Small intestine (tissue), 7 donors: Measurements from ENCODE around the gene FBRSL1. TPM values are rescaled to one million over a fixed set of nuclear protein-coding genes. Genes with fewer than 3 reads are reported as not detected.

Experiments used
- DNase-seq, 2 donors: peaks; one replicate each; pipeline versions ENCODE4 v3.0.0 to v3.0.0-alpha.2; 2013
- FAIRE-seq: peaks from 2 replicates; lab custom pipeline; 2012; peaks lifted over from hg19 to GRCh38; lab: Jason Lieb, UNC
- H3K27ac ChIP-seq, 3 donors: one replicate each; pipeline ENCODE4 v1.5.1; 2013; ENCODE audit warnings: low read length in 2 of 3, mild to moderate bottlenecking in 2 of 3, control low read depth in 1 of 3, inconsistent platforms in 1 of 3, low read depth in 1 of 3, moderate library complexity in 1 of 3
- H3K27me3 ChIP-seq, 3 donors: one replicate each; pipeline ENCODE4 v1.6.1; 2013; ENCODE audit warnings: low read length in 3 of 3, inconsistent platforms in 1 of 3; ENCODE audit not compliant: control insufficient read depth in 3 of 3, insufficient read depth in 3 of 3
- H3K36me3 ChIP-seq, 3 donors: one replicate each; pipeline ENCODE4 v1.6.1; 2013; ENCODE audit warnings: low read length in 3 of 3, inconsistent platforms in 1 of 3, low read depth in 1 of 3, mild to moderate bottlenecking in 1 of 3, moderate library complexity in 1 of 3; ENCODE audit not compliant: control insufficient read depth in 3 of 3, insufficient read depth in 2 of 3
- H3K4me1 ChIP-seq, 3 donors: one replicate each; pipeline ENCODE4 v1.6.1; 2013; ENCODE audit warnings: low read length in 2 of 3, inconsistent platforms in 1 of 3, low read depth in 1 of 3, mild to moderate bottlenecking in 1 of 3, moderate library complexity in 1 of 3; ENCODE audit not compliant: control insufficient read depth in 3 of 3, insufficient read depth in 2 of 3
- H3K4me3 ChIP-seq, 3 donors: one replicate each; pipeline ENCODE4 v1.5.1; 2013; ENCODE audit warnings: low read length in 3 of 3, control low read depth in 1 of 3, inconsistent platforms in 1 of 3, low read depth in 1 of 3, mild to moderate bottlenecking in 1 of 3, moderate library complexity in 1 of 3
- H3K9me3 ChIP-seq, 2 donors: one replicate each; pipeline ENCODE4 v1.6.1; 2013; ENCODE audit warnings: low read depth in 1 of 2, low read length in 1 of 2; ENCODE audit not compliant: control insufficient read depth in 2 of 2, insufficient read depth in 1 of 2
- WGBS, 3 donors: extraction: QIAGEN DNeasy Blood & Tissue Kit; methylation state at CpG; one replicate each; pipeline ENCODE4 v1.1.7; 2013; 5-methylcytosine and 5-hydroxymethylcytosine counted together
- polyA plus RNA-seq, 4 donors: library from polyadenylated mRNA; stranded (reverse) in 3 of 4; unstranded in 1 of 4; fragments of 200-250 nt in 3 of 4; fragments of 120-200 nt in 1 of 4; gene quantifications; one replicate each; pipeline versions ENCODE4 v1.2.1 to v1.2.3, GENCODE V29; 2013
- donor health status: healthy with polysubstance abuse.
- donor health status: control.
- donor health status: control.
- donor health status: Bipolar disorder and iron deficiency.
- donor health status: healthy.

Gene FBRSL1
- polyA plus RNA-seq, 4 donors: 24.3 to 59.5 (median 32.5) TPM

- 92 to 95% (median 94%) methylated on average over 6 of the region's 6 CpGs for WGBS, 3 donors
- DNase-seq (no peak), FAIRE-seq (no peak)
- no peaks in the 10 kb centered on the region for H3K9me3 ChIP-seq
- no peaks in the 10 kb centered on the region for H3K4me1 ChIP-seq
- no peaks in the 10 kb centered on the region for H3K27me3 ChIP-seq
- H3K4me3 ChIP-seq: no peak overlapping the region
- H3K27ac ChIP-seq: no peak overlapping the region
- peaks cover 0 to 64% (median 0%) of the 10 kb centered on the region in 3 donors for H3K36me3 ChIP-seq
Observed at GRCh38 chr12:132533584-132533958, 43.6 kb downstream of the FBRSL1 start.

- no peak overlapping the region for H3K4me3 ChIP-seq
- DNase-seq: no peak
- 96 to 97% (median 96%) methylated on average over 13 of the region's 13 CpGs for WGBS, 3 donors
- no peaks in the 10 kb centered on the region for H3K4me1 ChIP-seq
- H3K36me3 ChIP-seq: peaks cover 0 to 62% (median 0%) of the 10 kb centered on the region in 3 donors
- no peaks in the 10 kb centered on the region for H3K9me3 ChIP-seq
- no peaks in the 10 kb centered on the region for H3K27me3 ChIP-seq
- no peak for FAIRE-seq
- no peak overlapping the region for H3K27ac ChIP-seq
Observed at GRCh38 chr12:132534076-132534475, 44.1 kb downstream of the FBRSL1 start.

- Histone ChIP-seq H3K36me3 (peaks cover 0 to 54% (median 0%) of the 10 kb centered on the region in 3 donors), H3K4me1 (no peaks in the 10 kb centered on the region), H3K4me3 (no peak overlapping the region), H3K9me3 (no peaks in the 10 kb centered on the region), H3K27ac (no peak overlapping the region), H3K27me3 (no peaks in the 10 kb centered on the region)
- no peak for FAIRE-seq
- WGBS, 3 donors: 93 to 96% (median 96%) methylated on average over 13 of the region's 13 CpGs
- DNase-seq: no peak
Observed at GRCh38 chr12:132535019-132535418, 45.1 kb downstream of the FBRSL1 start.

GRCh38 chr12:132536102-132536876 lies 46.3 kb downstream of the FBRSL1 start:
- no peak for FAIRE-seq
- Histone ChIP-seq H3K27ac (no peak overlapping the region), H3K27me3 (no peaks in the 10 kb centered on the region), H3K9me3 (no peaks in the 10 kb centered on the region), H3K4me3 (no peak overlapping the region), H3K36me3 (peaks cover 0 to 55% (median 0%) of the 10 kb centered on the region in 3 donors), H3K4me1 (no peaks in the 10 kb centered on the region)
- DNase-seq: no peak
- whole genome bisulfite sequencing, 3 donors: 96 to 97% (median 97%) methylated on average over 16 of the region's 16 CpGs

DNA sequence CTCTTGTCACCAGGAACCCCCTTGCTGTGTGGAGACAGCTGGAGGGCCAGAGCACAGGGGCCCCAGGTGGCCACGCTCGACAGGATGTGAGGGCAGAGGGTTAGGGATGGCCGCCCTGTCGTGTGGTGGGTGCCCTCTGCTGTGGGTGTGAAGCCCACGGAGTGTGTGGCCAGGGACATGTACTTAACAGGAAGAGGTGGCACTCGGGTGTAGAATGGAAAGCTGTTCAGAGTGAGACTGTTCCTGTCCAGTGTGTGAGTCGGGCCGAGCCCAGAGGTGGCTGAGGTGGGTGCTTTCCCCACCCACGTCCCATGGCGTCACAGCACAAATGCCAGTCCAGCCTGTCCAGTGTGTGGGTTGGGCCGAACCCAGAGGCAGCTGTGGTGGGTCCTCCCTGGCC lies 47.1 kb downstream of the FBRSL1 start:
- no peak overlapping the region for H3K27ac ChIP-seq
- no peak overlapping the region for H3K4me3 ChIP-seq
- no peaks in the 10 kb centered on the region for H3K27me3 ChIP-seq
- WGBS, 3 donors: 86 to 89% (median 87%) methylated on average over 11 of the region's 11 CpGs
- H3K36me3 ChIP-seq: peaks cover 0 to 55% (median 0%) of the 10 kb centered on the region in 3 donors
- FAIRE-seq (no peak), DNase-seq (no peak)
- no peaks in the 10 kb centered on the region for H3K9me3 ChIP-seq
- no peaks in the 10 kb centered on the region for H3K4me1 ChIP-seq

DNA sequence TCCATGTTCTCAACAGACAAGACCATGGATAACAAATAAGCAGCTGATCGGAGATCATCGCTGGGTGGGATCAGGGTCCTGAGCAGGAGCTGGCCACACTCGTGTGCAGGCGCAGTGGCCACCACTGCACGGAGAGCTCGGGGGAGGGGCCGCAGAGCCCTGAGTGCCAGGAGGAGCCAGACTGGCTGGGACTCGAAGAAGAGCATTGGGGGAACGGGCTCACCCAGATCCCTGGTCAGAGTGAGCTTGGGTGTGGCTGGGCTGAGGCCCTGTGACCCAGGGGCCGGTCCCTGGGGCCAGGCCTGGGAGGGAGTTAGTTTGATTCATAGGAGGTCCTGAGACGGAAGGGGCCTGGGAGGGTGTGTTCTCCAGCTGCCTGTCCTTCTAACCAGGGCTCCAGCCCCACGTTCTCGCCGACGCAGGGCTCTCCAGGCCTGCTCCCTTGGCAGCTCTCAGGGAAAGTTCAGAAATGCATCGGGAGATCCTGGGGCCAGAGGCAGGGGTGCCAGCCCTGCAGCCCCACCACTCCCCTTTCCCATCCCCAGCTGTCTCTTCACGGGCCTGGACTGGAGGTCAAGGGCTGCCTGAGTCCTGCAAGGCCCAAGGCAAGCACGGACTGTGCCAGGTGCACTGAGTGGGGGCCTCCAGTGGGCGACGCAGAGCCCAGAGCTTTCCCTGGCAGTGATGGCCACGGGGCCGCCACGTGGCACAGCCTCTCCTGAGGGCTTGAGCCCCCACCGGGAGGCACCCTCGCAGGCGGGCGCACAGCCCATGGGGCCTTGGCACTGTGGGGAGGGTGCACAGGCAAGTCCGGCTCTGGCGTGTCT lies 48.1 kb downstream of the FBRSL1 start:
- Histone ChIP-seq H3K4me3 (no peak overlapping the region), H3K27ac (no peak overlapping the region), H3K9me3 (no peaks in the 10 kb centered on the region), H3K36me3 (peaks cover 0 to 59% (median 0%) of the 10 kb centered on the region in 3 donors), H3K4me1 (no peaks in the 10 kb centered on the region), H3K27me3 (no peaks in the 10 kb centered on the region)
- 86 to 87% (median 86%) methylated on average over 29 of the region's 29 CpGs for WGBS, 3 donors
- no peak for FAIRE-seq
- DNase-seq: no peak

DNA sequence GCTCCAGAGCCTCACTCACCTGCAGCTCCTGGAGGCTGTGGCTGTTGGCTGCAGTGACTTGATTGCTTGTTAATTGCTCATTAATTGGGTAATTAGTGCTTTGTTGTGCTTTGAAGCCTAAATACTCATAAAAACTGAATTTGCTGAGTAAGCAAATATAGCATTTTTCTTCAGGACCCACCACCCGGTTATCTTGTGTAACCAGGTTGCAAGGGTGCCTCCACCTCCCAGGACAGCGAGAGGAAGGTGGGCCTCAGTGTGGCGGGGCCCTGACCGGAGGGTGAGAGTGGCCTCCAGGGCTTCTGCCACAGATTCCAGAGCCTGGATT lies 48.7 kb downstream of the FBRSL1 start:
- no peak for DNase-seq
- no peak overlapping the region for H3K27ac ChIP-seq
- H3K4me3 ChIP-seq: no peak overlapping the region
- 87 to 95% (median 90%) methylated on average over 4 of the region's 4 CpGs for WGBS, 3 donors
- FAIRE-seq: no peak
- H3K36me3 ChIP-seq: peaks cover 0 to 58% (median 0%) of the 10 kb centered on the region in 3 donors
- no peaks in the 10 kb centered on the region for H3K9me3 ChIP-seq
- no peaks in the 10 kb centered on the region for H3K27me3 ChIP-seq
- H3K4me1 ChIP-seq: no peaks in the 10 kb centered on the region

- 88 to 94% (median 91%) methylated on average over 13 to 23 of the region's 23 CpGs for WGBS, 3 donors
- FAIRE-seq: no peak
Observed at GRCh38 chr12:132539016-132539773, 49.2 kb downstream of the FBRSL1 start.

More at GRCh38 chr12:132539016-132539773, 49.2 kb downstream of the FBRSL1 start:
- DNase-seq: no peak
- Histone ChIP-seq H3K4me3 (no peak overlapping the region), H3K27ac (no peak overlapping the region), H3K36me3 (peaks cover 0 to 58% (median 0%) of the 10 kb centered on the region in 3 donors), H3K27me3 (no peaks in the 10 kb centered on the region), H3K9me3 (no peaks in the 10 kb centered on the region), H3K4me1 (no peaks in the 10 kb centered on the region)
